Effector memory CD8-positive, alpha-beta T cell (primary cell): ENCODE results near the gene MACF1.
"Not testable (repeated sequence)": the region's sequence is repeated elsewhere in the genome, so short reads cannot be mapped to it uniquely, and the experiment has no call there.

Source experiments
- ATAC-seq: fragments of 150-1000 bp; cut with Tn5 transposase; replicated peaks from 2 replicates; pipeline ENCODE4 v1.10.0; 2021; ENCODE audit warnings: mild to moderate bottlenecking, moderate library complexity
- DNase-seq, 3 experiments: peaks; one replicate each; pipeline ENCODE4 v3.0.0; 2021
- H3K27ac Mint-ChIP-seq, 2 donors: one replicate each; pipeline ENCODE4 v1.8.0; 2022; ENCODE audit warnings: mild to moderate bottlenecking in 2 of 2, mixed read lengths in 2 of 2, moderate library complexity in 2 of 2
- H3K27me3 Mint-ChIP-seq, 2 donors: one replicate each; pipeline ENCODE4 v1.8.0; 2022; ENCODE audit warnings: mixed read lengths in 2 of 2
- H3K36me3 Mint-ChIP-seq: one replicate; pipeline ENCODE4 v1.8.0; 2022; ENCODE audit warnings: mild to moderate bottlenecking, moderate library complexity, mixed read lengths; ENCODE audit not compliant: insufficient read depth
- H3K4me1 Mint-ChIP-seq, 2 donors: one replicate each; pipeline ENCODE4 v1.8.0; 2022; ENCODE audit warnings: low read depth in 2 of 2, mixed read lengths in 2 of 2
- H3K4me3 Mint-ChIP-seq, 2 donors: one replicate each; pipeline ENCODE4 v1.8.0; 2022; ENCODE audit warnings: mild to moderate bottlenecking in 2 of 2, mixed read lengths in 2 of 2, moderate library complexity in 2 of 2
- H3K9me3 Mint-ChIP-seq, 2 donors: one replicate each; pipeline ENCODE4 v1.8.0; 2022; ENCODE audit warnings: mixed read lengths in 2 of 2

The MACF1 gene

GRCh38 chr1:39499668-39500067 lies 295.2 kb downstream of the MACF1 start:
- no peaks in the 10 kb centered on the region for H3K36me3 Mint-ChIP-seq

GRCh38 chr1:39500862-39501389 lies 296.4 kb downstream of the MACF1 start:
- no peak overlapping the region for H3K27ac Mint-ChIP-seq
- no peaks in the 10 kb centered on the region for H3K4me1 Mint-ChIP-seq
- H3K27me3 Mint-ChIP-seq = peaks cover 9 to 19% of the 10 kb centered on the region in 2 donors
- DNase-seq (no peak), ATAC-seq (no peak)
- no peaks in the 10 kb centered on the region for H3K9me3 Mint-ChIP-seq
- no peak overlapping the region for H3K4me3 Mint-ChIP-seq
- H3K36me3 Mint-ChIP-seq = no peaks in the 10 kb centered on the region

More at GRCh38 chr1:39499668-39500067, 295.2 kb downstream of the MACF1 start:
- Mint-ChIP-seq H3K27ac (no peak overlapping the region), H3K9me3 (no peaks in the 10 kb centered on the region), H3K4me3 (no peak overlapping the region), H3K4me1 (no peaks in the 10 kb centered on the region), H3K27me3 (peaks cover 9 to 20% of the 10 kb centered on the region in 2 donors)
- no peak for ATAC-seq
- DNase-seq = no peak

- Mint-ChIP-seq H3K27ac (no peak overlapping the region), H3K4me1 (no peaks in the 10 kb centered on the region), H3K4me3 (no peak overlapping the region), H3K9me3 (no peaks in the 10 kb centered on the region), H3K27me3 (peaks cover 6 to 13% of the 10 kb centered on the region in 2 donors), H3K36me3 (no peaks in the 10 kb centered on the region)
- DNase-seq (no peak), ATAC-seq (no peak)
These were observed 297.2 kb downstream of the MACF1 start for GRCh38 chr1:39501666-39502065.

GRCh38 chr1:39504436-39504835 lies 299.9 kb downstream of the MACF1 start:
- not testable (repeated sequence) for H3K9me3 Mint-ChIP-seq, ATAC-seq, H3K4me1 Mint-ChIP-seq, H3K36me3 Mint-ChIP-seq, DNase-seq, H3K4me3 Mint-ChIP-seq, H3K27ac Mint-ChIP-seq
- H3K27me3 Mint-ChIP-seq = peaks cover 2 to 16% of the 10 kb centered on the region in 2 donors

DNA sequence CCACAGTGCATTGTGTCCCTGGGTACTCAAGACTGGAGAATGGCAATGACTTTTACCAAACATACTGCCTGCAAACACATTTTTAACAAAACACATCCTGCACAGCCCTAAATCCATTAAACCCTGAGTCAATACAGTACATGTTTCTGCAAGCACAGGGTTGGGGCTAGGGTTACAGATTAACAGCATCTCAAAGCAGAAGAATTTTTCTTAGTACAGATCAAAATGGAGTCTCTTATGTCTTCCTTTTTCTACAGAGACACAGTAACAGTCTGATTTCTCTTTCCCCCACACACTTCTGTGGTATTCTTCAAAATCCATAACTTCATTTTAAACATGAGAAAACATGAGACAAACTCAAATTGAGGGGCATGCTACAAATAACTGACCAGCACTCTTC lies 300.8 kb downstream of the MACF1 start:
- H3K36me3 Mint-ChIP-seq = no peaks in the 10 kb centered on the region
- no peak overlapping the region for H3K27ac Mint-ChIP-seq
- no peak for ATAC-seq
- H3K4me3 Mint-ChIP-seq = no peak overlapping the region
- no peaks in the 10 kb centered on the region for H3K9me3 Mint-ChIP-seq
- DNase-seq = no peak
- peaks cover 4 to 21% of the 10 kb centered on the region in 2 donors for H3K27me3 Mint-ChIP-seq
- peaks cover 8 to 11% of the 10 kb centered on the region in 2 donors for H3K4me1 Mint-ChIP-seq

- H3K4me1 Mint-ChIP-seq = peaks cover 8 to 14% of the 10 kb centered on the region in 2 donors
- no peak overlapping the region for H3K27ac Mint-ChIP-seq
- DNase-seq (no peak), ATAC-seq (no peak)
- no peaks in the 10 kb centered on the region for H3K36me3 Mint-ChIP-seq
- H3K4me3 Mint-ChIP-seq = no peak overlapping the region
- peaks cover 4 to 21% of the 10 kb centered on the region in 2 donors for H3K27me3 Mint-ChIP-seq
- no peaks in the 10 kb centered on the region for H3K9me3 Mint-ChIP-seq
These were observed 302.9 kb downstream of the MACF1 start for GRCh38 chr1:39507230-39507928.

- H3K27ac Mint-ChIP-seq = no peak overlapping the region
- H3K36me3 Mint-ChIP-seq = no peaks in the 10 kb centered on the region
- H3K9me3 Mint-ChIP-seq = no peaks in the 10 kb centered on the region
- no peak for ATAC-seq
- no peak for DNase-seq
- H3K4me3 Mint-ChIP-seq = no peak overlapping the region
- H3K4me1 Mint-ChIP-seq = peaks cover 8 to 14% of the 10 kb centered on the region in 2 donors
- H3K27me3 Mint-ChIP-seq = peaks cover 4 to 21% of the 10 kb centered on the region in 2 donors
These were observed 303.8 kb downstream of the MACF1 start for GRCh38 chr1:39508266-39508665.

DNA sequence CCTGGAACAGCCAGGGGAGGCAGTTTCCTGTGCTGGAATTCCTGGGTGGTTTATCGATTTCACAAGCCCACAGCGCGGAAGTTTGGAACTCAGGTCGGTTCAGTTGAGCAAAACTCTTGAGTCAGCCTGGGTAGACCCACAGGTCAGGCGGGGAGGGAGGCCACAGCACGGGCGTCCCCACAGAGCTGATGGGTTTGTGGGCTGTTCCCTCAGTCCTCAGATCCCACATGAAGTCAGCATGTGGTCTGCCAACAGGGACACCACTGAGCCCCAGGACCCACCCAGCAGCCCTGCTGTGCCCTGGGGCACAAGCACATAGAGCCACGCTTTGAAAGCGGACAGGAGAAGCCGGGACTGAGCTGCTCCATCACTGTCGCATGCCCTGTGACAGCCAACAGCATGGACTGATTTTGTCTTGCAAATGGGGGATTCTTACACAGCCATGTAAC lies 304.4 kb downstream of the MACF1 start:
- H3K9me3 Mint-ChIP-seq = no peaks in the 10 kb centered on the region
- ATAC-seq = peak; percentile 26
- H3K36me3 Mint-ChIP-seq = no peaks in the 10 kb centered on the region
- DNase-seq = no peak
- peak overlapping the region; percentile 69 to 75 for H3K4me3 Mint-ChIP-seq
- H3K4me1 Mint-ChIP-seq = peaks cover 8 to 14% of the 10 kb centered on the region in 2 donors
- peak overlapping the region in 1 of 2 donors; percentile 88 for H3K27ac Mint-ChIP-seq
- peaks cover 4 to 21% of the 10 kb centered on the region in 2 donors for H3K27me3 Mint-ChIP-seq

DNA sequence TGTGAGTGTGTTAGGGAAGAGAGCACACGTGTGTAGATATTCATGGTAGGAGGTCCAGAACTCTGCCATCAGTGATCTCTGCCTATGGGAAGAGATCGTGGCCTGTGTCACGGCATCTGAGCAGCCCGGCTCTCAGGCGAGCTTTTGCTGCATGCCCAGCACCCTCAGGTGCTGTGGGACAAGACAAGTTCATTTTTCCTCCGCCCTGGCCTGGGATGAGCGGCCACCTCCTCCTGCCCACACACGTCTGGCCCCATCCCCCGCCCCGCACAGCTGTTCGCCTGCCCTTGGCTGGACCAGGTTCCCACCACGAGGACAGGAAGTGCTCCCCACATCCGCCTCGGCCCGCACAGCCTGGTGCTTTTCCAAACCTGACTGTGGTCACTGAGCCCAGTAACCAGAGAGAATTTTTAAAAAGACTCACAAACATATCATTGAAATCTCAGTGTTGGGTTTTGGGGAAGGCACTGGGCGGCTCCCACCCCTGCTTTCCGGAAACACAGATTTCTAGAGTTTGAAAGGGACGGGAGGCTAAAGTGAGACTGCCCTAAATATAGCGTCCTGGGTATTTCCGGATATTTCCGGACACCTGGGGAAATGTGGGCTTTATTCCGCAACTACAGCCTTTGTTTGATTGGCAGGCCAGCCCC lies 305.0 kb downstream of the MACF1 start:
- Mint-ChIP-seq H3K4me1 (peaks cover 8 to 14% of the 10 kb centered on the region in 2 donors), H3K27me3 (peaks cover 4 to 21% of the 10 kb centered on the region in 2 donors), H3K4me3 (peak overlapping the region; percentile 69 to 75), H3K36me3 (no peaks in the 10 kb centered on the region), H3K9me3 (no peaks in the 10 kb centered on the region), H3K27ac (peak overlapping the region in 1 of 2 donors; percentile 88)
- peak; percentile 14 for ATAC-seq
- DNase-seq = no peak

- not testable (repeated sequence) for H3K27ac Mint-ChIP-seq, DNase-seq, H3K9me3 Mint-ChIP-seq, ATAC-seq, H3K36me3 Mint-ChIP-seq
- peak overlapping the region in 1 of 2 donors; percentile 33 for H3K4me3 Mint-ChIP-seq
- H3K4me1 Mint-ChIP-seq = peaks cover 8 to 16% of the 10 kb centered on the region in 2 donors
- H3K27me3 Mint-ChIP-seq = peaks cover 4 to 21% of the 10 kb centered on the region in 2 donors
These were observed 306.2 kb downstream of the MACF1 start for GRCh38 chr1:39510570-39511186.

DNA sequence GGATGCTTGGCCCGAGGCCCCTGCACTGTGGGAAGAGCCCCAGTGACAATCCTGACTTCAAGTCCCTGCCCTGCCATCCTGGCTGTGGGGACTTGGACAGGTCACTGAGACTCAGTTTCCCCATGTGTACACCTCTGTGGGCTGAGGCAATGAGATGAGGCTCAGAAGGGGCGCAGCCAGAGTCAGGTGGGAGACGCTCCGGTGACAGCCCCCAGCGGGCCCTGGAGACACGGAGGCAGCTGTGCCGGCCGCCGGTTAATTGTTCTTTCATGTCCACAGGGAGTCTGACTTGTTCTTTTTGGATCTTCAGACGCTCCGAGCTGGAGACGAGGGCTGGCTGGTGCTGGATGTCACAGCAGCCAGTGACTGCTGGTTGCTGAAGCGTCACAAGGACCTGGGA lies 307.0 kb downstream of the MACF1 start:
- Mint-ChIP-seq H3K4me1 (peaks cover 8 to 16% of the 10 kb centered on the region in 2 donors), H3K27me3 (peaks cover 4 to 21% of the 10 kb centered on the region in 2 donors)
- not testable (repeated sequence) for ATAC-seq, H3K27ac Mint-ChIP-seq, H3K36me3 Mint-ChIP-seq, H3K4me3 Mint-ChIP-seq, H3K9me3 Mint-ChIP-seq, DNase-seq

- H3K36me3 Mint-ChIP-seq, DNase-seq, H3K4me3 Mint-ChIP-seq, H3K9me3 Mint-ChIP-seq, ATAC-seq, H3K27ac Mint-ChIP-seq: not testable (repeated sequence)
- H3K4me1 Mint-ChIP-seq = peaks cover 8 to 16% of the 10 kb centered on the region in 2 donors
- peaks cover 4 to 21% of the 10 kb centered on the region in 2 donors for H3K27me3 Mint-ChIP-seq
These were observed 307.8 kb downstream of the MACF1 start for GRCh38 chr1:39512234-39512847.

DNA sequence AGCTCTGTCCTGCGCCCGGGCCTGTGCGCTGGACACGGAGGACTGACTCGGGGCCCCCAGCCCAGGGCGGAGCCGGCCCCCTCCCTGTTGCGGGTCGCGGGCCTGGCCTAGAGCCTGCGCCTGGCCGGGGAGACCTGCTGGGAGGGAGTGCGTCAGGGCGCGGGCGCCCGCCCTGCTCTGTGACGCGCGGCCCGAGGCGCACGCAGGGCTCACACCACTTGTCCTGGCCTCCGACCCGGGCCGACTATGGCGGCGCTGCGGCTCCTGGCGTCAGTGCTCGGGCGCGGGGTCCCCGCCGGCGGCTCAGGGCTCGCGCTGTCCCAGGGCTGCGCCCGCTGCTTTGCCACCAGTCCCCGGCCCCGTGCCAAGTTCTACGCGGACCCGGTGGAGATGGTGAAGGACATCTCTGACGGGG lies 310.2 kb downstream of the MACF1 start:
- not testable (repeated sequence) for DNase-seq, H3K9me3 Mint-ChIP-seq, H3K4me1 Mint-ChIP-seq, H3K27ac Mint-ChIP-seq, H3K4me3 Mint-ChIP-seq, H3K27me3 Mint-ChIP-seq, H3K36me3 Mint-ChIP-seq
- ATAC-seq = peak; percentile 31
